Activated naive CD4-positive, alpha-beta T cell treated with Interleukin-2 at 50 U/mL for 16 hours (primary cell): ENCODE results near the gene NOC2L.
"Not testable (repeated sequence)": the region's sequence is repeated elsewhere in the genome, so short reads cannot be mapped to it uniquely, and the experiment has no call there.

Source experiments
- DNase-seq: peaks from one replicate; pipeline ENCODE4 v3.0.0-alpha.2; 2020

The NOC2L gene

GRCh38 chr1:993379-993995 is 34.4 kb upstream of the NOC2L start:
- DNase-seq = no peak

GRCh38 chr1:992362-992761 is 33.3 kb upstream of the NOC2L start:
- DNase-seq = no peak

DNA sequence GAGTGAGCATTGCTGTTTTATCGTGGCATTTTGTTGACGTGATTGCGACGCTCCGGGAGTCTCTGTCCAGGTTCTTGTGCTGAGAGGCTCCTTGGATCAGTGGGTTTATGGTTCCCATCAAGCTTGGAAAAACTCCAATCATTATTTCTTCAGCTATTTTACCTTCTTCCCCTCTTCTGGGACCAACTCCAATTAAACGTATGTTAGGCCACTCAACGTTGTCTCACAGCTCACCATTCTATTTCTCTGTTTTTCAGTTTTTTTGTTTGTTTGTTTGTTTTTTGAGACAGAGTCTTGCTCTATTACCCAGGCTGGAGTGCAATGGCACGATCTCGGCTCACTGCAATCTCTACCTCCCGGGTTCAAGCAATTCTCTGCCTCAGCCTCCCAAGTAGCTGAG is 32.8 kb upstream of the NOC2L start:
- no peak for DNase-seq

DNA sequence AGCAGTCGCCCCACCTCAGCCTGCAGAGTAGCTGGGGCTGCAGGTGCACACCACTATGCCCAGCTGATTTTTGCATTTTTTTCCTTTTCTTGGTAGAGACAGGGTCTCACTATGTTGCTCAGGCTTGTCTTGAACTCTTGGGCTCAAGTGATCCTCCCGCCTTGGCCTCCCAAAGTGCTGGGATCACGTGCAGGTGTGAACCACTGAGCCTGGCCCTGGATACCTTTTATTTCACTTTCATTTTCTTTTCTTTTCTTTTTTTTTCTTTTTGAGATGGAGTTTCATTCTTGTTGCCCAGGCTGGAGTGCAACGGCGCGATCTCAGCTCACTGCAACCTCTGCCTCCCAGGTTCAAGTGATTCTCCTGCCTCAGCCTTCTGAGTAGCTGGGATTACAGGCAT is 32.2 kb upstream of the NOC2L start:
- DNase-seq = not testable (repeated sequence)

DNA sequence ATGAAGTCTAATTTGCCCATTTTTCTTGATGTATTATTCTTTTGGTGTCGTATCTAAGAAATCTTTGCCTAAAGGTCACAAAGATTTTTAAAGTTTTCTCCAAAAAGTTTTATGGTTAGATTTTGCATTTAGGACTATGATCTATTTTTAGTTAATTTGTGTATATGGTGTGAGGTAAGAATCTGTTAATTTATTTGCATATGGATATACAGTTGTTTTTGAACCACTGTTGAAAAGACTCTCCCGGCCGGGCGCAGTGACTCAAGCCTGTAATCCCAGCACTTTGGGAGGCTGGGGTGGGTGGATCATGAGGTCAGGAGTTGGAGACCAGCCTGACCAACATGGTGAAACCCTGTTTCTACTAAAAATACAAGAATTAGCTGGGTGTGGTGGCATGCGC is 29.0 kb upstream of the NOC2L start:
- not testable (repeated sequence) for DNase-seq

DNA sequence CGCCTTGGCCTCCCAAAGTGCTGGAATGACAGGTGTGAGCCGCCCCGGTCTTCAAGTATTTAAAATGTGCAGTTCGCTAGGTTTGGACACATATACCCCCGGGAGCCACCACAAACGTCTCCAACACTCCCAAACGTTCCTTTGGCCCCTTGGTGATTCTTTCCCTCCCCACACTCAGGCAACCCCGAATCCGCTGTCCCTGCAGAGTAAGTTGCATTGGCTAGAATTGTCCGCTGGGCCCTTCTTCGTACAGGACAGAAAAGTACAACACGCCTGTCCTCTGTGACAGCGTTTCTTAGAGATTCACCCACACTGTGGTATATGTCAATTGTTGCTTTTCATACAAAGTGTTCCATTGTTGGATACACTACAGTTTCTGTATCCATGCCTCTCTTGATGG is 26.1 kb upstream of the NOC2L start:
- DNase-seq = no peak

DNA sequence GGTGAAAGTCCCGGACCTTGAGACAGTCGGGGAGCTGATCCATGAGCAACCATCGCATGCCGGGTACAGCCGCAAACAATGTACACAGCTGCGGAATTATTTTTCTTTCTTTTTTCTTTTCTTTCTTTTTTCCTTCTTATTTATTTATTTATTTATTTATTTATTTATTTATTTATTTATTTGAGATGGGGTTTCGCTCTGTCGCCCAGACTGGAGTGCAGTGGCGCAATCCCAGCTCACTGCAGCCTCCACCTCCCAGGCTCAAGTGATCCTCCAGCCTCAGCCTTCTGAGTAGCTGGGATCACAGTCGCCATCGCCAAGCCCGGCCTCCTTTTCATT is 25.4 kb upstream of the NOC2L start:
- DNase-seq = no peak

DNA sequence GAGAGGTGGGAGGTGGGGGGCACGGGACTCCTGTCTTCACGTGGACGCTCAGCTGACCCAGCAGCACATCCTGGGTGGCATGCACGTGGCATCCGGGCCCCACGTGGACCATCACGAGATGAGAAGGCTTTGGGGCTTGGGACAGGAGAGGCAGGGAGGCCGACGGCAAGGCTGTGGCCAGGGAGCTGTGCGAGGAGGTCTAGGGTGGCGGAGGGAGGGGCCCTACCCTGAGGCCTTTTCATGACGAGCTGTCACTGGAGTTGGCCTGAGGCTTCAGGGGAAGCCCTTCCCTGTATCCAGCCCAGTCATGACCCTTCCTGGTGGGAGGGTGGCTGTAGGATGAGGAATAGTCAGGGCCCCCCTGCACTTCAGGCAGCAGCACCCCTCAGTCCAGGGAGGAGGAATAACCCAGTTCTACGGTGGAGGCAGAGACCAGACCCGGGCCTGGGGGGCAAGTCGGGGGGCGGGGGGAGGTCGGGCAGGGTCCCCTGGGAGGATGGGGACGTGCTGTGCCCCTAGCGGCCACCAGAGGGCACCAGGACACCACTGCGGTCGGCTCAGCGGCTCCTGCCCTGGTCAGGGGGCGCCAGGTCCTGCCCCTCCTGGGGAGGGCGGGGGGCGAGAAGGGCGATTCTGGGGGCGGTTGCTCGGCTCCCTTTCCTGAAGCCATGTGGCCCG is 24.9 kb upstream of the NOC2L start:
- peak; percentile 68 for DNase-seq

- no peak for DNase-seq
Observed at GRCh38 chr1:982765-983436, 23.8 kb upstream of the NOC2L start.

DNA sequence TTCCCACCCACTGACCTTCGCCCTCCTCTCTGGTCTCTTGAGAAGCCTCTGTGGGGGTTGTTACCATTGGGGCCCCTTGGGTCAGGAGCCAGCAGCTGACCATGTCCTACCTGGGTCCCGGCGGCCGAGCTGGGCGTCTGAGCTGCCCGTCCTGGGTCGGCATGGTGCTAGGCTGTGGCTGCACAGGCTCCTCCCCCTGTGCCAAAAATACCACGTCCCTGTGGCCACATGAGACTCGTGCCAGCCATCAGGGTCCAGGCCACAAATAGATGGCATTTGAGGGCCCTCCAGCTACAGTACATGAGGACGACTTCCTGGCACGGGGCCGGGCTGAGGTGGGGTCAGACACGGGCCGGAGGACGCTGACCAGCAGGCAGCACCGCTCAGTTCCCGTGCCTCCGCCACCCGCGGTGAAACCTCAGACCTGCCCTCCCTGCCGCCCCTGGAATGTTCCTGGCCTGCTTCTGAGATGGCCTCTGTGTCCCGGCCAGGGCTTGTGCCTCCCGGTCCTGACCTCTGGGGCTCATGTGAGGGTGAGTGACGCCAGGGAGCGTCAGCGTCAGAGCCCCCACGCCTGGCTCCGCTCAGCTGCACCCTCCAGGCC is 23.0 kb upstream of the NOC2L start, which contains the start of gene PERM1:
Gene PERM1, minus strand, starts transcription at position 139 of the 604 bp plus-strand sequence. CDS start 1,064 bp downstream, outside the sequence.
- DNase-seq = no peak

DNA sequence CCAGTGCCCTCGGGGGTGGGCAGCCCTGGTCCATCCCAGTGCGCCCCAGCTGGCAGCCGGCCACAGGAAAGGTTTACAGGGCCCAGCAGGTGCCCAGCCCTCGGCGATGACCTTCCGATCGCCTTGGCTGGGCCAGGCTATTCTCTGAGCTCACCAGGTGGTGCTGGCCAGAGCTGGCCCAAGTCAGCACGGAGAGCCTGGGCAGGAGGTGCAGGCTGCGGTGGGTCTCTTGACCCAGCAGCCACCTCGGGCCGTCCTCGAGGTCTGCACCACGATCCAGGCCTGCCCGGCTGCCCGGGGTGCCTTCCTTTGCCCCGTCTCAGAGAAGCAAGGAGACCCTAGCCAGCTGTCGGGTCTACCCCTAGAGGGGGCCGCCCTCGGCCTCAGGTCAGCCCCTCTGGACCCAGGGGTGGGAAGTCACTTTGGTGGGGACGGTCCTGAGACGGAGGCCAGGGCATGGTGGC is 22.5 kb upstream of the NOC2L start:
- no peak for DNase-seq

- DNase-seq = no peak
Observed at GRCh38 chr1:980602-981395, 21.7 kb upstream of the NOC2L start.

GRCh38 chr1:980137-980571 is 21.1 kb upstream of the NOC2L start:
- no peak for DNase-seq

GRCh38 chr1:979744-980072 is 20.7 kb upstream of the NOC2L start:
- DNase-seq = no peak

GRCh38 chr1:978835-979743 is 20.0 kb upstream of the NOC2L start:
- no peak for DNase-seq

DNA sequence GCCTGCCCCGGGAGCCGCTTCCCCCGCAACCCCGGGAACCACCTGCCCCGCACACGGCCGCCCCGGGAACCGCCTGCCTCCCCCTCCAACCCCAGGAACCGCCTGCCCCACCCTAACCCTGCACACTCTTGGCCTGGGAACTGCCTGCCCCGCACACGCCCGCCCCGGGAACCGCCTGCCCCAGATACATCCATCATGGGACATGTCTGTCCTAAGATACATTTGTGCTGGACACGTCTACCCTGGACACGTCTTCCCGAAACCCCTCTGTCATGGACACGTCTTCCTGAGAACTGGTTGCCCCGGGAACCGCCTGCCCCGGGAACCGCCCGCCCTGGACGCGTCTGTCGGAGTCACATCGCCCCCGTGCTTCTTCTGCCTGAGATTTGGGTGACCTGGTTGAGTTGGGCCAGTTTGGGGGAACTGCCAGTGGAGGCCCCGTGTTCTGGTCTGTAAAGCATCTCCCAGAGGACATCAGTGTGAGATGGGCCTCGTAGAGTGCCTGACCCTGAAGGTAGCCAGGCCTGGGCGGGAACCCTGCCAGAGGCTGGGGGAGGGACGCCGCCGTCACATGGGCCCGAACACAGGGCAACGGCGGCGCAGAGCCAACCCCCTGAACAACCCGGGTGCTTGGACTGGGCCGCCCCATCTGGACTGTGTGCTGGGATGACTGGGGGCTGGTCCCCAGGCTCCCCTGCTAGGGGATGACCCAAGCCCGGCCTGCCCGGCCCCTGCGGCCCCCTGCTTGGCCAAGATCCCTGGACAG is 19.2 kb upstream of the NOC2L start:
- no peak for DNase-seq

- DNase-seq = not testable (repeated sequence)
Observed at GRCh38 chr1:976791-977190, 17.7 kb upstream of the NOC2L start.

- DNase-seq = peak; percentile 56
Observed at GRCh38 chr1:975896-976683, 17.0 kb upstream of the NOC2L start.

GRCh38 chr1:975365-975764 is 16.3 kb upstream of the NOC2L start:
- DNase-seq = no peak

DNA sequence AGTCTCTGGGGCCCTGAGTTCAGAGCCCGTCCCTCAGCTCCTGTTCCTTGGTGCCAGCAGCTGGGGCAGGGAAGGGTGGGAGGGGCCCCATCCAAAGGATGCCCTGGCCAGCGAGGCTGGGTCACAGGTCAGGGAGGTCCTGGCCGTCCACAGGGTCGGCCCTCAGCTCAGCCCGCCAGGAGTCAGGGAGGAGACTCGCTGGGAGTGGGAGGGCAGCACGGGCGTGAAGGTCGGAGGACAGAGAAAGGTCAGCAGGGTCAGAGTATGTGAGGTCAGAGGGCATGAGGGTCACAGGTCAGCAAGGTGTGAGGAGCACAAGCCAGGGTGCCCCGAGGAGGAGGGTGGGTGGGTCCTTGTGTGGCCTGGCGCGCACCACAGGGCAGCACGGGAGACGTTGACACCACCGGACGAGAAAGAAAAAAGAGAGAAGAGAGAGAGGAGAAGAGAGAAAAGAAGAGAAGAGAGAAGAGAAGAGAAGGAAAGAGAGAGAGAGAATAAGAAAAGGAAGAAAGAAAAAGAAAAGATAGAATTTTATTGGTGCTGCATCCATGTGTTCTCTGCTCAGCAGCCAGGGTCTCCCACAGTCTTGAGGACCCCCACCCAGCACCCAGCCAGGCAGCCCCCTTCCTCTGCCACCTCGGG is 15.8 kb upstream of the NOC2L start:
- no peak for DNase-seq
